Cardiac muscle cell (in vitro differentiated cells and primary cell): ENCODE data around the gene TRMT11. TPM values are rescaled to one million over a fixed set of nuclear protein-coding genes. Genes with fewer than 3 reads are reported as not detected.

ENCODE experiments used
- DNase-seq, 2 donors: peaks; one replicate each; pipeline versions ENCODE4 v3.0.0 to v3.0.0-alpha.2; 2010 to 2017; ENCODE audit warnings: low read depth in 1 of 2, low spot score in 1 of 2
- H3K27ac ChIP-seq: fragments of 200-600 bp; sonication (generic); 2 replicates; pipeline ENCODE4 v1.5.1; 2016
- H3K27me3 ChIP-seq: fragments of 200-600 bp; sonication (generic); 2 replicates; pipeline ENCODE4 v1.6.0; 2016; ENCODE audit warnings: control low read depth
- H3K36me3 ChIP-seq: fragments of 200-600 bp; sonication (generic); 2 replicates; pipeline ENCODE4 v1.5.1; 2016; ENCODE audit warnings: control low read depth
- H3K4me1 ChIP-seq: fragments of 200-600 bp; sonication (generic); 2 replicates; pipeline ENCODE4 v1.8.1; 2017; ENCODE audit warnings: low read depth, mild to moderate bottlenecking, mixed run types
- H3K4me3 ChIP-seq: fragments of 200-600 bp; sonication (generic); 2 replicates; pipeline ENCODE4 v1.5.1; 2016; ENCODE audit warnings: mild to moderate bottlenecking
- H3K9me3 ChIP-seq: fragments of 200-600 bp; sonication (generic); 2 replicates; pipeline ENCODE4 v1.5.1; 2017; ENCODE audit warnings: low read depth, mild to moderate bottlenecking, control low read depth
- polyA plus RNA-seq: library from polyadenylated mRNA; unstranded; fragments of >200 nt; fragmentation: Nextera tagmentation; extraction: Ambion mirVana; gene quantifications from 2 replicates; pipeline ENCODE4 v1.2.1, GENCODE V29; 2016
- total RNA-seq: library from RNA; depleted of rRNA; stranded (reverse); fragments of >200 nt; gene quantifications from 2 replicates; pipeline ENCODE4 v1.2.3, GENCODE V29; 2016
- TF ChIP-seq, protein P1 (sequence below): IDR thresholded peaks from 2 replicates; pipeline ENCODE4 v1.5.1; 2012; ENCODE audit warnings: low read depth, mild to moderate bottlenecking, low read length

The TRMT11 gene
- total and polyA plus RNA-seq, 2 experiments from 2014 or later, result 46.5 to 68.6 TPM

DNA sequence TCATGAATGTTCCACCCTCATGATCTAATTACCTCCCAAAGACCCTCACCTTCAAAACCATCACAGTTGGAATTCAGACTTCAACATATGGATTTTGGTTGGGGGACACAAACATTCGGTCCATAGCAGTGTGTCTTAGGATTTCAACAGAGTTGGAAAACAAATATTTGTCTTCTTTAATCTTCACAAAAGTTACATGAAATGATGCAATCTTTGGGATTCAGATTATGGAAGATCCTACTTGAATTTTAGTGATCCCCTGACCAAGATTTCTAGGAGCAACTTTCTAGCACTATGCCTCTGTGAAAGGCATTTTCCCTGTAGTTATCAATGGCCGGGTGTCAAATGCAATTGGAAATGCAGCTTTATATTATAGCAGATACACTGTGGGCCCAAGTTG lies 86.5 kb downstream of the TRMT11 start:
- no peak overlapping the region for H3K27ac ChIP-seq
- DNase-seq, result no peak
- H3K4me1 ChIP-seq, result no peaks in the 10 kb centered on the region
- no peaks in the 10 kb centered on the region for H3K9me3 ChIP-seq
- H3K4me3 ChIP-seq, result no peak overlapping the region
- H3K27me3 ChIP-seq, result no peaks in the 10 kb centered on the region
- H3K36me3 ChIP-seq, result no peaks in the 10 kb centered on the region
- TF ChIP-seq, protein P1, sequence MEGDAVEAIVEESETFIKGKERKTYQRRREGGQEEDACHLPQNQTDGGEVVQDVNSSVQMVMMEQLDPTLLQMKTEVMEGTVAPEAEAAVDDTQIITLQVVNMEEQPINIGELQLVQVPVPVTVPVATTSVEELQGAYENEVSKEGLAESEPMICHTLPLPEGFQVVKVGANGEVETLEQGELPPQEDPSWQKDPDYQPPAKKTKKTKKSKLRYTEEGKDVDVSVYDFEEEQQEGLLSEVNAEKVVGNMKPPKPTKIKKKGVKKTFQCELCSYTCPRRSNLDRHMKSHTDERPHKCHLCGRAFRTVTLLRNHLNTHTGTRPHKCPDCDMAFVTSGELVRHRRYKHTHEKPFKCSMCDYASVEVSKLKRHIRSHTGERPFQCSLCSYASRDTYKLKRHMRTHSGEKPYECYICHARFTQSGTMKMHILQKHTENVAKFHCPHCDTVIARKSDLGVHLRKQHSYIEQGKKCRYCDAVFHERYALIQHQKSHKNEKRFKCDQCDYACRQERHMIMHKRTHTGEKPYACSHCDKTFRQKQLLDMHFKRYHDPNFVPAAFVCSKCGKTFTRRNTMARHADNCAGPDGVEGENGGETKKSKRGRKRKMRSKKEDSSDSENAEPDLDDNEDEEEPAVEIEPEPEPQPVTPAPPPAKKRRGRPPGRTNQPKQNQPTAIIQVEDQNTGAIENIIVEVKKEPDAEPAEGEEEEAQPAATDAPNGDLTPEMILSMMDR, result no peak

DNA sequence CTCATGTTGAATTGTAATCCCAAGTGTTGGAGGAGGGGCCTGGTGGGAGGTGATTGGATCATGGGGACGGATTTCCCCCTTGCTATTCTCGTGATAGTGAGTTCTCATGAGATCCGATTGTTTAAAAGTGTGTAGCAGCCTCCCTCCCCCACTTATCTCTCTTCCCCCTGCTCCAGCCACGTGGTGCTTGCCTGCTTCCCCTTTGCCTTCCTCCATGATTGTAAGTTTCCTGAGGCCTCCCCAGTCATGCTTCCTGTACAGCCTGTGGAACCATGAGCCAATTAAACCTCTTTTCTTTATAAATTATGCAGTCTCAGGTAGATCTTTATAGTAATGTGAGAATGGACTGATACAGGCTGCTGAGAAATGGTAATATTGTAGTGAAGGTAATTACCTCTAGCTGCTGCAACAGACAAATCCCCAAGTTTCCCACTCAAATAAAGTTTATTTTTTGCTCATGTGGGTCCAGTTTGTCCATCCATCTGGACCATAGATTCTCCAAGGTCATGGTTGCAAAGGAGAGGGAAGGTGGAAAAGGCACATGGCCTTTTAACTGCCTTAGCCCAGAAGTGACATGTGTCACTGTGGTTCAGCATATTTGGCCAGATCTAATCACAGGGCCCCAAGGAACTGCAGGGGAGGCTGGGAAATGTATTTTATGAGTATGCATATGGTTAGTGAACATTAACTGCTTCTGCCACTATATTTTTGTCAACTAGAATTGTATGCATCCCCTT lies 89.2 kb downstream of the TRMT11 start:
- Histone ChIP-seq H3K27me3 (no peaks in the 10 kb centered on the region), H3K4me3 (no peak overlapping the region), H3K4me1 (no peaks in the 10 kb centered on the region), H3K9me3 (no peaks in the 10 kb centered on the region), H3K27ac (no peak overlapping the region), H3K36me3 (no peaks in the 10 kb centered on the region)
- TF ChIP-seq, protein P1, result no peak
- no peak for DNase-seq

DNA sequence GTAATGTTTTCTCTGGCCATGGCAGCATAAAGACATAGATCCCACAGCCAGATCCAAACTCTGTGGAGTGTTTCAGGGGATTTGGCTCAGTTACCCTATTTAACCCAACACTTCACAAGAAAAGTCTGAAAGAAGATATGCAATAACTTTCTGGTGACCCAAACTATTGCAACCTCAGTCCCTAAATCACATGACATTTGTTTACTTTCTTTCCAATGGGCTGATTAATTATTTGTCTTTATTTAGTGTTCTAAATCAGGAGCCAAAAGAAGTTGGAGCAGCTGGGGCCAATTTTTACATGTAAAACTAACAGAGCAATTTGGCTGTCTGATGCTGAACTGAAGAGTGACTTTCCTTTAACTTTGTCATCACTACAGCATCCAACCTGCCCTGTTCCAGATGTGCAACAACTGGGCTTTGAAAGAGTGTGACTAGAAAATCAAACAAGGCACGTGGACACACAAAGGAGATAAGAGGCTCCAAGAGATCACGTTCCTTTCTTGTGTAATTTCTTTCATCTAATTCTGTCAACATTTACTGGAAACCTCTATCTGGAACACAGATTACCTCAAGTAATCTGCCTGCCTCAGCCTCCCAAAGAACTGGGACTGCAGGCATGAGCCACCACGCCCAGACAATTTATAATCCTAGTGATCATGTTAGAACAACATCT lies 90.8 kb downstream of the TRMT11 start:
- TF ChIP-seq, protein P1, result no peak
- Histone ChIP-seq H3K4me1 (no peaks in the 10 kb centered on the region), H3K4me3 (no peak overlapping the region), H3K27me3 (no peaks in the 10 kb centered on the region), H3K36me3 (no peaks in the 10 kb centered on the region), H3K9me3 (no peaks in the 10 kb centered on the region), H3K27ac (no peak overlapping the region)
- no peak for DNase-seq

DNA sequence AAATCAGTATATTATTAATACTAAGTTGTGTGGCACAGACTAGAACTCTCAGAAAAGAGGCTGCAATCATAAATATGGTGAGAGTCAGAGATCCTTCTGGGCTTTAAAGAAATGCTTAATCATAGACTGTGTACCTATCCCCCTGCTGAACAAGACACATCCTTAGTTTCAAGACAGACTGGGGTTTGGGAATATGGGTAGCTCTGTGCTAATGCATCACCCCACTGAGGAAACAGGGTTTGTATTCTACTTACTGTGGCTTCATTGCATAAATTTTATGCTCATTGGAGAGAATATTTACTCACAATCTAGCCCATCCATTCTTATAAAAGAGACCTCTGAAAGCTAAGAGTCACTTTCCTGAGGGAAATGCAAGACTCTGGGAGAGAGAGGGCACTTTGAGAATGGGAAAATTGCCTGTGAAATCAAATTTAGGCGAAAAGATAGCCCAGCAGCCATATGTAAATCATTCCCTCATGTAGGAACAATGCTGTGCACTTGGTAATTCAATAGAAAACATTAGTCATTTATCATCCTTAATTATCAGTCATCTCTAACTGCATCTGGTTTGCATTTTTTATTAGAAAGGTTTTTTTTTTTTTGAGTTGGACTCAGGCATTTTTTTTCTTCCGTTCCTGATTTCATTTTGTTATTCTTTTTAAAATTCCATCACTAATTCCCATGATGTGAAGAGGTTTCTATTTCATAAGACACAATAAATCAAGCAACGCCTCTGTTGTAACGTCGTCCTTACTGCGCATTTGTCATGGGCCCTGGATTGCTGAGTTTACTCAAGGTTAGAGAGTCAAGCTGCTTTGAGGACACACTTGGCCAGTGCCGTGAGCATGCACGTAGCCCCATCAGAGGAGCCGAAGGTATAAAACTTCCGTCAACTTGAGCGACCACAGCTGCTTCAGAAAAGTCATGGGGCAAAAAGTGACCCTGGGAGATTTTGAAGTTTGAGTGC lies 91.8 kb downstream of the TRMT11 start:
- TF ChIP-seq, protein P1, result no peak
- no peaks in the 10 kb centered on the region for H3K4me1 ChIP-seq
- H3K36me3 ChIP-seq, result no peaks in the 10 kb centered on the region
- H3K27ac ChIP-seq, result no peak overlapping the region
- no peak overlapping the region for H3K4me3 ChIP-seq
- DNase-seq, result no peak
- no peaks in the 10 kb centered on the region for H3K9me3 ChIP-seq
- no peaks in the 10 kb centered on the region for H3K27me3 ChIP-seq

DNA sequence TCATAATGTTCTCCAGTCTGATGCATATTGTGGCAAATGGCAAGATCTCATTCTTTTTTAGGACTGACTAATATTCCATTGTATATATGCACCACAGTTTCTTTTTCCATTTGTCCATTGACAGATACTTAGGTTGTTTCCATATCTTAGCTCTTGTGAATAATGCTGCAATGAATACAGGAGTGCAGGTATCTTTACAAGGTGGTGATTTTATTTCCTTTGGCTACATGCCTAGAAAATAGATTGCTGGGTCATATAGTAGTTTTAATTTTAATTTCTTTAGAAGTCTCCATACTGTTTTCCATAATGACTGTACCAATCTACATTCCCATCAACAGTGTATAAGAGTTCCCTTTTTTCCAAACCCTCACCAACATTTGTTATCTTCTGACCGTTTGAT lies 97.5 kb downstream of the TRMT11 start:
- H3K36me3 ChIP-seq, result no peaks in the 10 kb centered on the region
- H3K4me3 ChIP-seq, result no peak overlapping the region
- H3K27ac ChIP-seq, result no peak overlapping the region
- H3K9me3 ChIP-seq, result no peaks in the 10 kb centered on the region
- no peaks in the 10 kb centered on the region for H3K4me1 ChIP-seq
- no peaks in the 10 kb centered on the region for H3K27me3 ChIP-seq
- no peak for DNase-seq
- TF ChIP-seq, protein P1, result no peak
